HG02840 (cell line): ENCODE measurements around the gene SHANK2.
"Not testable (repeated sequence)": the region's sequence is repeated elsewhere in the genome, so short reads cannot be mapped to it uniquely, and the experiment has no call there.

Experiments used
- ATAC-seq: cut with Tn5 transposase; IDR thresholded peaks from one replicate; pipeline ENCODE4 v1.9.1; 2021; ENCODE audit warnings: mild to moderate bottlenecking, moderate library complexity, moderate number of reproducible peaks; ENCODE audit not compliant: unreplicated experiment, low FRiP score

Gene SHANK2

DNA sequence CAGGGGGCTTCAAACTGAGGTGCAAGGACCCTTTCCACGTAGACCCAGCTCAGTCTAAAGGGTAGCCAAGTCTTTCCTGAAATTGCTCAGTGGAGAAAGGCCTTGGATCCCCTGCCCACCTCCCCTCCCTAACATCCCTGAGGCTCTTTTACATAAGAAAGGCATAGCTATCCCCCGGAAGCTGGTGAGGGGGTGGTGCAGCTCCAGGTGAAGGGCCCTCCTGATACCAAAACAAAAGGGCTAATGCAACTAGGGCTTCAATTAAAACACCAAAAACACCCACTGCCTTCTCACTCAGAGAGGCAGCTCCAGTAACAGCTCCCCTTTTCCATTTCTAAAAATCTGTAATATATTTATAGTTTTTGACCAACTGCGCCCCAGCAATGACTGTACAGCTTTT, 5.8 kb downstream of the SHANK2 start:
- ATAC-seq: no peak

DNA sequence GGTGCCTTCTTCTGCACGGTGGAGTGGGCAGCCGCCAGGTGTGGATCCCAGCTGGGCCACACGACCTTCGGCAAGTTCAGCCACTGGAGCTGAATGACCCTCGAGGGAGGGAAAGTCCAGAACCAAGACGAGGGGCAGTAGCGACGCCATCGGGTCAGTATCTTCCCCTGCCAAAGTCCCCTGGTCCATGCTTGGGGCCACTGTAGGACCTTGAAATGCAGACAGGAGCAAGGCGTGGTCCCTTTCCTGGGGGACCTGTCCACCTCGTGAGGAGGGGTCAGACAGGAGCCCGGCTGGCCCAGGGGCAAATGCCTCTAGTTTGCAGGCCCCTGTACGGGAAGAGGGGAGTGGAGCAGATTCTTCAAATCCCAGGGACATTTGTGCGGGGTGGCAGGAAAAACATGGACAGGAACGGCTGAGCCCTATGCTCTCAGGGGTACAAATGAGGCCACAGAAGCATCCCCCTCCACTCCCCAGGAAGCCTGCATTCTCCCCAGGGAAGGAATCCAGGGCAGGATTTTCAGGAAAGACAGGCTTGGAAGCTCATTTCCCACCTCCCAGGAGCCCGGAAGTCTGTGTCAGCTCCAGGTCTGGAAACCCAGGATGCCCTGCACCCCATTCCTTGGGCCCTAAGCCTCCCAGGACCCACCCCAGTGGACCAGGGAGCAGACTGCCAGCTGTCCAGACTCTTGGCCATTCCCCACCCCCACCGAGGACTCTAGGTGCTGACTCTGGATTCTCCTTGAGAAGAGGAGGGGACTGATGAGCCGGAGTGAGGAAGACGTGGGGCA, 6.6 kb downstream of the SHANK2 start:
- no peak for ATAC-seq

DNA sequence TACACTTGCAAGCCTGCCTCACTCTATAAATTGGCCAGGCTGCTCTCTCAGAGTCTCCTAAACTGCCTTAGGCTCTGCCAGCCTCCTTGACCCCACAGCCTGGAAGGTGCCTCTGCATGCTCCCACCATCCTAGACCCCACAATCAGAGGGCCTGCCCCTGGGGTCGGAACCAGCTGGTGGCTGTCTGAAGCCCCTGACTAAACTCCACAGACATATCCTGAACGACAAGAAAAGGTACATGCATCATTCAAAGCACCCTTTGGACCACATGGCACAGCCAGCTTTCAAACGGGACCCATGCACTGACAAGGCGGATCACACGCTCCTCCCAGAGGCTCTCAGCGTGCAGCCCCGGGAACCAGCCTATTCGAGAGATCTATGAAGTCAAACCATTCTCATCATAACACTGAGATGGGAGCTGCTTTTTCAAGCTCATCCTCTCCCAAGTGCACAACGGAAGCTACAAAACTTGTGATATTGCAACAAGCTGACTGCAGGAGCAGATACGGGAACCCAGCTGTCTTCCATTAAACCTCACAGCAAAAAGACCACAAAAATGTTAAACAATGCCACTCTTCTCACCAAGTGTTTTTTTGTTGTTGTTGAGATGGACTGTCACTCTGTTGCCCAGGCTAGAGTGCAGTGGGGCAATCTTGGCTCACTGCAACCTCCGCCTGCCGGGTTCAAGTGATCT, 8.1 kb downstream of the SHANK2 start:
- no peak for ATAC-seq

DNA sequence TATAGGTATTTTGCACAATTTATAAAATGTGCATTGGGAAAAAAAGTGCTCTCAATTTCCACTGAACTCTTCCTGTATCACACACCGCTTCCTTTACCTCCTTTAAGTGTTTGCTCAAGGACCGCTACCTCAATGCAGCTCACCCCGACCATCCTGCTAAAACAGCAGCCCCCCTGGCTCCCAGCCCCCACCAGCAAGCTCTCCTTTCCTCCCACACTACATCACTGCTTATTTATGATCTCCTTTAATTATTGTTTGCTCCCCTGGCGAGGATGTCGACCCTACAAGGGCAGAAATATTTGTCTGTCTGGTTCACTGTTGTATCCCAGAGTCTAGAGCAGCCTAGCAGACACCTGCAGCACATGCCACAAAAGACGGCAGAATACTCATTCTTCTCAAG, 10.0 kb downstream of the SHANK2 start:
- no peak for ATAC-seq

DNA sequence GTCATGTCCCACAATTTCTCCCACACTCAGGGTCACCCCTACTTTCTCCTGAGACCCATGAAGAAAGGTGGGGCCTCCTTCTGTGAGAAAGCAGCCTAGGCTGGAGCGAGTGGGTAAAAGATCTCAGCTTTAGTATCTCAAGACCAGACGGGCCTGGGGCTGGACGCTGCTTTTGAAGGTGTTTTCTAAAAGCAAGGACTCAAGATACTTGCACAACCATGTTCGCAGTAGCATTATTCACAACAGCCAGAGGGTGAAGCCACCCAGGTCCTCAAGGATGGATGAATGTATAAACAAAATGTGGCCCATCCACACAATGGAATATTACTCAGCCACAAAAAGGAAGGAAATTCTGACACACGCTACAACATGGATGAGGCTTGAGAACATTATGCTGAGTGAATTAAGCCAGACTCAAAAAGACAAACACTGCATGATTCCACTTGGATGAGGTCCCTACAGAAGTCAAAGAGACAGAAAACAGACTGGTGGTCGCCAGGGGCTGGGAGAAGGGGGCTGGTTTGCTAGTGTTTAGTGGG, 10.6 kb downstream of the SHANK2 start:
- no peak for ATAC-seq

DNA sequence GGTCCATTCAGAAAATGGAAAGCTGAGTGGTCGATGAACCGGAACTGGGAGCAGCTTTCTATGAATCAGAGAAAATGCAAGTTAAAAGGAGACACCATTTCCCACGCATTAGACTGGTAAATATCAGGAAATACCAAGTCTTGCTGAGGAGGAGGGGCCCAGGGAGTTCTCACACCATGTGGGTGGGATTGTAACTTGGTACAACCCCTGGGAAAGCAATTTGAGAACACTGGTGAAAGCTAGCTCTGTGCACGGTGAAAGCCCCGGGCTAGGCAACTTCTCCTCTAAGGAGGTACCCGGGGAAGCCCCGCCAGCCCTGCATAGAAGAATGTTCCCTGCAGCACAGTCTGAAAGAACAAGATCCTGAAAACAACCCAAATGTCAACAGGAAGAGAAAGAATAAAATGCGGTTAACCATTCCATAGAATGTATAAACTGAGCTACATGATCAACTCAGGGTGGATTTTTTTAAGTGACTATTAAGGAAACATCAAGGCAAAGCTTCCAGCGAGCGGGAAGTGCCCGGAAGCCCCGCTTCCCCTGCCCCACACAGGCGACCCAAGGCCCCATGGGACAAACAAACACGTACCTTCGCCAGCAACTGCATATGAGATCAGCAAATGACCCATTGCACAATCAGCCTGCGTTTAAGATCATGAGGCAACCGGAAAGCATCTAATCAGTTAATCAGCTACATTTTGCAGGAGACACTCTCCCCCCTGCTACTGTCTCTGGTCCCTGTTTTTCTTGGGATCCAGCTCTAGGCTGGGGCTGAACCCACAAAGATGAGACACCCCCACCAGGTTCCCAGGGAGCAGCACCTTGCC, 11.3 kb downstream of the SHANK2 start:
- no peak for ATAC-seq

DNA sequence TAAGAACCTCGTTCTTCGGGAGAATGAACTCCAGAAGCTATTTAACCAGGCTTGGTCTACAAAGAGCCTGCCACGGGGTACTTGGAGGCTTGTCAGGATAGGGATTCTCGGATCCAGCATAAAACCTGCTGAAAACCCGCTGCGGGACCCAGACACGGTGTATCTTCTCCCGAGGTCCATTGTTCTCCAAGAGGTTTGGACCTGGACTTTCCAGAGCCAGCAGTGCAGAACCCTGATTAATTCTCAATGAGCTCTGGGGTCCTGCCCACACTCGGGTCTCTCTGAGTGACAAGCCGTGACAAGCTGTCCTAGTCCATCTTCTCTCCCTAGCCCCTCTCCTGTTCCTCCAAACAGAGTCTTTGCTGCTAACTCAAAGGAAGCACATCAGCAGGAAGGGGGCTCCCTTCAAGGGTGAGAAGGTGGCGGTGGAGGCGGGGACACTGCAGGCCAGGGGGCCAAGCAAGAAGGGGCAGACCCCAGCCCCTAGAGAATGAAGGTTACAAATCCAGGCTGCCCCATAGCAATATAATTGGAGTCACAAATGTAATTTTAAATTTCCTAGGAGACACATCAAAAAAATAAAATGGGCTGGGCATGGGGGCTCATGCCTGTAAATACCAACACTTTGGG, 12.2 kb downstream of the SHANK2 start:
- ATAC-seq: no peak

DNA sequence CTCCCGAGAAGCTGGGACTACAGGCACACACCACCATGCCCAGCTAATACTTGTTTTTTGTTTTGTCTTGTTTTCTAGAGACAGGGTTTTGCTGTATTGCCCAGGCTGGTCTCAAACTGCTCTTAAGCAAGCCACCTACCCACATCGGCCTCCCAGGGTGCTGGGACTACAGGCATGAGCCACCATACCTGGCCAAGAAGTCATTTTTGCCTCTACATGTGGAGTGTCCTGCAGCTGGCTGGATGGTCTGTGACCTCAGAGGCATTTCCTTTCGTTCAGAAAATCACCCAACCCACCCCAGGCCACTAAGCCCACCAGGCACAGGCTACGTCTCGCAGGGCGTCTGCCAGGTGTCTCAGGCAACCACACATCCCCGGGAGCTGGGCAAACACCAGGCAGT, 12.8 kb downstream of the SHANK2 start:
- ATAC-seq: no peak

DNA sequence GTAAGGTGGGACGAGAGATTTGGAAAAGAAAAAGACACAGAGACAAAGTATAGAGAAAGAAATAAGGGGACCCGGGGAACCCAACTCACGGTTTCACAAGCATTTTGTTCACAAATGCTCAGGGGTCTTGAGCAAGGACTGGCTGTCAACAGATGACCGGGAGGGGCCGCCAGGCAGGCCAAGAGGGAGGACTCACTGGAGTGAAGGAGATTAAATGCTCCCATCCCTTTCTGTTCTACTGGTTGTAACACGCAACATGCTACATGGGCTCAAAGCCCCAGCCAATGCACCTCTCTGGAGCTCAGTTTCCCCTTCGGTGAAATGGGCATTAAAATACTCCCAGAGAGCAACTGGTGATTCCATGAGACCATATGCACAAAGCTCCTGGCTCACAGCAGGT, 13.4 kb downstream of the SHANK2 start:
- ATAC-seq: no peak

DNA sequence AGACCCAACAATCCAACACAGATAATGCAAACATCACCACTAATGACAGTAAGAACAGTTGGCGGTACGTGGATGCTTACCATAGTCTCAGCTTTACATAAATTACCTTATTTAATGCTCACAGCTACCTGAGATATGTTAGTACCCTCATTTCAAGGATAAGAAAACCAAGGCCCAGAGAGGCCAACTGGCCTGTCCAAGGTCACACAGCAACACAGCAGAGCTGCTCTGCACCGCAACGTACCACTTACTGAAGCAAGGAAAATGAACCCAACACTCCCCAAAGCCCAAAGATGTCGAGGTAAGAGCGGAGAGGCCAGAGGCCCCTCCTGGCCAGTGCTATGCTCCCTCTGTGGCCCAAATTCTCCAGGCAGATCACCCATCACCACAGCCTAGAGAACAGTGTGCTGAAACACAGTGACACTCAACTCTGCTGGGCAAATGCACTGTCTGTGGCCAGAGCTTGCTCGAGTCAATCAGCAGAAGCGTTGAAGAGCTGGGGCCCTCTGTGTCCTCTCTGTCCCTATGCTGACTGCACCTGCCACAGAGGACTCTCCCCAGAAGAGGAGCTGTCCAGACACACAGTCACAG, 14.0 kb downstream of the SHANK2 start:
- no peak for ATAC-seq

DNA sequence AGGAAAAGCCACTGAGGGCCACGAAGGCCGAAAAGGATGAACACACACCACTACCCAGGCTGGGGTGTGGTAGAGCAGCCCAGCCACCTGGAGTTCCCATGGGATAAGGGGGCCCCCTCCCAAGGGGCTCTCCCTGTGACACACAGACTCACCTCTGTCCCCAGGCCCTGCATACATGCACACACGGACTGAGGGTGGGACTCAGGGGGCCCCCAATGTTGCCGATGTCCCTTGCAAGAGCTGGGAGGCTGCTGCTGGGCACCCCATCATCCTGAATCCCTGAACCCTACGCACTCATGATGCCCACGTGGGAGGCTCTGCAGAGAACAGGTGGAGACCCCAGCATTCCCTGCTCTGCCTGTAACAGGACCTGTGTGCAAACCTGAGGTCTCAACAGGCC, 14.5 kb downstream of the SHANK2 start:
- ATAC-seq: no peak

DNA sequence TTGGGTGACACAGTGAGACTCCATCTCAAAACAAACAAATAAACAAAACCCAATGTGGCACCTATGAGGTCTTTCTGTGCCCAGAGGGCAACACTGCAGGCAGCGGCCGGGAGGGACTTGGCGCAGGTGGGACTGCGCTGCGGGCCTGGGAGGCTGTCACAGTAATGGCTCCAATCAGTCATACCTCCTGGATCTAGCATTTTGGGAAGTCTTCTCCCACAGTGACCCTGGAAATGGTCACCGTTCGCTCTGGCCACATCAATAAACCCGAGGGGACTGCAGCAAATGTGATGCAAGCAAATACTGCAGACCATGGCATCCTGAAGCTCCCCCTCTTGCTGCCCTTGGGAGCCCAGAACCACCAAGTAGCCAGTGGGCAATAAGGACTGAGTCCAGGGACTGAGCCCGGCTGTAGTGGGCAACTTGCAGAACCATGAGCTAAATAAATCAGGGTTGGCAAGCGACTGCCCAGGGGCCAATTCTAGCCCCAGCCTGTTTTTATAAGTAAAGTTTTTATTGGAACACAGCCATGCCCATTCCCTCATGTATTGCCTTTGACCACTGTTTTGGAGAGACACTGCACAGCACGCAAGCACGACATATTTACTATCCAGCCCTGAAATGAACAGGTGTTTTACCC, 15.4 kb downstream of the SHANK2 start:
- no peak for ATAC-seq

DNA sequence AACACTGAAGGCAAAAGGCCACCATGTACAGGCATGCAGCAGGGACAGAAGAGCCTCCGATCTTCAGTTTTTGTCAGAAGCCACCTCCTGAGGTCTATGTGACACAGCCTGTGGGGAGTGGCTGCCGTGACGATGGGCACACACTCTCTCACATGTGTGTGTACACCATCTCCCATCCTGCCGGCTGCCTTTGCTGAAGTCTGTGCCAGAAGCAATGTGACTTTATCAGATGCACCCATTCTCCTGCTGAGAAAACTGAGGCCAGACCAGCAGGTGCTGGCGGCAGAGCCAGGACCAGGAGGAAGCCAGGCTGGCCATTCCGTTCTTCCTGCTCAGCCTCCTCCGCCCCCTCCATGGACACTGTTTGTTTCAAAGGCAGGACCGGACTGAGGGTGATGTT, 16.7 kb downstream of the SHANK2 start:
- no peak for ATAC-seq

DNA sequence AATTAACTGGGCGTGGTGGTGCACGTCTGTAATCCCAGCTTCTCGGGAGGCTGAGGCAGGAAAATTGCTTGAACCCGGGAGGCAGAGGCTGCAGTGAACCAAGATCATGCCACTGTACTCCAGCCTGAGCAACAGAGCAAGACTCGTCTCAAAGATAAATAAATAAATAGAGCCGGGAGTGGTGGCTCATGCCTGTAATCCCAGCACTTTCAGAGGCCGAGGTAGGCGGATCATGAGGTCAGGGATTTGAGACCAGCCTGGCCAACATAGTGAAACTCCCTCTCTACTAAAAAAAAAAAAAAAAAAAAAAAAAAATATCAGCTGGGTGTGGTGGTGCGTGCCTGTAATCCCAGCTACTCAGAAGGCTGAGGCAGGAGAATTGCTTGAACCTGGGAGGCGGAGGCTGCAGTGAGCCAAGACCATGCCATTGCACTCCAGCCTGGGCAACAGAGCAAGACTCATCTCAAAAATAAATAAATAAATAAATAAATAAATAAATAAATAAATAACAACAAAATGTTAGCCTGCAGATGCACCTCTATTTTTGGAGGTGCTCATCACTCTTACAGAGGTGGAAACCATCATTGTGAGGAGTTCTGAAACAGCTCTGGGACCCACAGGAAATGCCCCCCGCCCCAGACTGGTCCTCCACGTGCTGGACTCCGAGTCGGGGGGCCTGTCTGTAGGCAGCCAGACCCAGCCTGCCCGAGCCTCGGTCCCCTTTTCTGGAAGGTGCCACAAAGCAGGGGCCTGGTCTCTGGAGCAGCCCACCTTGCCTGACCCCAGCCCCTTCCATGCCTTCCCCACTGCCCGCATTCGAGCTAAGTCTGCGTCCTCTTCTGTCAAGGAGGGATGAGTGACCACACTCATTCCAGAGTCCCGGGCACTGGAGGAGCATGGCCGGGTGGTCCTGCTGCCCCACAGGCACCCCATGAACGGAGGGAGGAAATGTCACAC, 18.2 kb downstream of the SHANK2 start:
- not testable (repeated sequence) for ATAC-seq

DNA sequence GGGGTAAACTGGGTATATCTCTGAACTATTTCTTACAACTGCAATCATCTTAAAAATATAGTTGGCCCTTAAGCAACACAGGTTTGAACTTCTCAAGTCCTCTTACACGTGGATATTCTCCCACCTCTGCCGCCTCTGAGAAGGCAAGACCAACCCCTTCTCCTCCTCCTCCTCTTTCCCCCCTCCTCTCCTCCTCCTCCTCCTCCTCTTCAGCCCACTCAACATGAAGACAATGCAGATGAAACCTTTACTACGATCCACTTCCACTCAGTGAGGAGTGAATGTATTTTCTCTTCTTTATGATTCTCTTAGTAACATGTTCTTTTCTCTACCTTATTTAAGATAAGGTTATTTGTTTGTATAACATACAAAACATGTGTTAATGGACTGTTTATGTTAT, 20.0 kb downstream of the SHANK2 start:
- ATAC-seq: no peak

DNA sequence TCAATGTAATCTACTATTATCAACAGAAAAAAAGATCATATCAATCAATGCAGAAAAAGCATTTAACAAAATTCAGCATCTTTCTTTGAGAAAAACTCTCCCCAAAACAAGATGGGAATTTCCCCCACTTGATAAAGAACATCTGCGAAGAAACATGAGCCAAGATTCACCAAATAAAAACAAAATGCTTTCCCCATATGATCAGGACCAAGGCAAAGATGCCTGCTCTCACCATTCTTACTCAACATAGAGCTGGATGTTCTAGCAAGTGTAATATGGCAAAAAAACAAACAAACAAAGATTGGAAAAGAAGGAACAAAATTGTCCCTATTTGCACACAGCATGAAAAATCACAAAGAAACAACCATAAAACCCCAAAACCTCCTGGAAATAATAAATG, 23.4 kb downstream of the SHANK2 start:
- ATAC-seq: no peak

DNA sequence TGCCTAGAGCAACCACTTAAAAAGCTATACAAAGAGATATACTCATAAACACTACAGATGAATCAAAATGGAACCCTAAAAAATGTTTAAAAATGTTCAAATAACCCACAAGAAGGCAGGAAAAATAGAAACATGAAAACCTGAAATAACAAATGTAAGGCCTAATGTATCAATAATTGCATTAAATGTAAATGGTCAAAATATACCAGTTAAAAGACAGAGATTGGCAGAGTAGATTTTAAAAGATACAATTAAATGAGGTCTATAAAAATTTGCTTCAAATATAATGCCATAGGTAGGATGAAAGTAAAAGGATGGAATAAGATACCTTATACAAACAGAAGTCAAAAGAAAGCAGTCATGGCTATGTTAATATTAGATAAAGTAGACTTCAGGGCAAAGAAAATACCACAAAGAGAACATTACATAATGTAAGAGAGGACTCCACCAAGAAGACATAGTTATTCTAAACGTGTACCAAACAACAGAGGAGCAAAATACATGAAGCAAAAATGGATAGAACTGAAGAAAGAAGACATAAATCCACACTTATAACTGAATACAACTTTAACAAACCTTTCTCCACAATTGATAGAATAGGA, 25.2 kb downstream of the SHANK2 start:
- ATAC-seq: no peak
